Fibroblast of lung (primary cell): Measurements from ENCODE around the gene ATP6V0C.

Experiments used
- CTCF ChIP-seq, 2 donors: IDR thresholded peaks in 1 of 2; conservative IDR thresholded peaks in 1 of 2; 1 replicate in 1 of 2; 2 replicates in 1 of 2; pipeline ENCODE4 v1.5.1; 2011 to 2012; ENCODE audit warnings: low read length in 2 of 2, control low read depth in 1 of 2, inconsistent platforms in 1 of 2, low read depth in 1 of 2, mild to moderate bottlenecking in 1 of 2
- EZH2 ChIP-seq: IDR thresholded peaks from 2 replicates; pipeline ENCODE4 v1.5.1; 2012; ENCODE audit warnings: low read length, control low read depth, mild to moderate bottlenecking; ENCODE audit errors: missing control alignments

- no peak for TF ChIP-seq CTCF (conservative IDR thresholded peaks at IDR 0.05 in 1 of 2, IDR thresholded peaks at IDR 0.05 in 1 of 2; ENCODE audit: low read depth in 1 of 2, low read length in 2 of 2)
- TF ChIP-seq EZH2 = no peak
These were observed 5.9 kb downstream of the ATP6V0C start for GRCh38 chr16:2519711-2520080.
